GM23338 (cell line): ENCODE measurements around the gene TEDC1. TPM values are rescaled to one million over a fixed set of nuclear protein-coding genes. Genes with fewer than 3 reads are reported as not detected.

Source experiments
- ATAC-seq: fragments of 200-7000 bp; cut with Tn5 transposase; 3 replicates; pipeline ENCODE4 v1.9.1; 2020
- DNase-seq: peaks from one replicate; pipeline ENCODE4 v3.0.0-alpha.2; 2015; ENCODE audit warnings: low spot score
- H2AFZ ChIP-seq: fragments of 200-600 bp; sonication (generic); 2 replicates; pipeline ENCODE4 v1.8.0; 2016; ENCODE audit warnings: antibody characterized with exemption, mild to moderate bottlenecking, moderate library complexity
- H3F3A ChIP-seq: fragments of 200-600 bp; sonication (generic); replicated peaks from 2 replicates; pipeline ENCODE4 v1.8.0; 2017; ENCODE audit warnings: antibody characterized with exemption, mixed run types, low read depth
- H3K27ac ChIP-seq: fragments of 200-600 bp; sonication (generic); 2 replicates; pipeline ENCODE4 v1.6.1; 2016; ENCODE audit warnings: low read depth
- H3K27me3 ChIP-seq: fragments of 200-600 bp; sonication (generic); 2 replicates; pipeline ENCODE4 v1.8.0; 2016; ENCODE audit warnings: mild to moderate bottlenecking, mixed run types, moderate library complexity; ENCODE audit not compliant: insufficient read depth
- H3K36me3 ChIP-seq: fragments of 200-600 bp; sonication (generic); 2 replicates; pipeline ENCODE4 v1.8.0; 2016; ENCODE audit warnings: mild to moderate bottlenecking; ENCODE audit not compliant: insufficient read depth
- H3K4me1 ChIP-seq: fragments of 200-600 bp; sonication (generic); 2 replicates; pipeline ENCODE4 v1.8.0; 2016; ENCODE audit warnings: mild to moderate bottlenecking, moderate library complexity; ENCODE audit not compliant: insufficient read depth
- H3K4me2 ChIP-seq: fragments of 200-600 bp; sonication (generic); 2 replicates; pipeline ENCODE4 v1.7.1; 2017; ENCODE audit warnings: mixed run types
- H3K4me3 ChIP-seq: fragments of 200-600 bp; sonication (generic); 2 replicates; pipeline ENCODE4 v1.6.1; 2016; ENCODE audit warnings: mixed run types
- H3K79me2 ChIP-seq: fragments of 200-600 bp; sonication (generic); replicated peaks from 2 replicates; pipeline ENCODE4 v1.8.0; 2017; ENCODE audit warnings: mild to moderate bottlenecking; ENCODE audit not compliant: insufficient read depth
- H3K9me2 ChIP-seq: fragments of 200-600 bp; sonication (generic); 2 replicates; pipeline ENCODE4 v1.8.0; 2017; ENCODE audit not compliant: insufficient read depth
- H4K20me1 ChIP-seq: fragments of 200-600 bp; sonication (generic); replicated peaks from 2 replicates; pipeline ENCODE4 v1.8.0; 2017; ENCODE audit warnings: mild to moderate bottlenecking; ENCODE audit not compliant: insufficient read depth
- H3K27ac Mint-ChIP-seq: 2 replicates; pipeline ENCODE4 v1.8.0; 2020; ENCODE audit warnings: inconsistent platforms, mild to moderate bottlenecking, moderate library complexity, mixed read lengths
- H3K27me3 Mint-ChIP-seq: 3 replicates; pipeline ENCODE4 v1.8.0; 2022; ENCODE audit warnings: low read depth, mild to moderate bottlenecking, moderate library complexity, mixed read lengths, inconsistent platforms; ENCODE audit not compliant: insufficient read depth, poor library complexity
- H3K36me3 Mint-ChIP-seq: 3 replicates; pipeline ENCODE4 v1.8.0; 2021; ENCODE audit warnings: low read depth, mild to moderate bottlenecking, inconsistent platforms, moderate library complexity, mixed read lengths
- H3K4me1 Mint-ChIP-seq: 3 replicates; pipeline ENCODE4 v1.8.0; 2020; ENCODE audit warnings: mild to moderate bottlenecking, inconsistent platforms, mixed read lengths
- H3K4me3 Mint-ChIP-seq: 3 replicates; pipeline ENCODE4 v1.8.0; 2021; ENCODE audit warnings: moderate library complexity, mild to moderate bottlenecking, inconsistent platforms, mixed read lengths
- H3K9me3 Mint-ChIP-seq: 3 replicates; pipeline ENCODE4 v1.8.0; 2020; ENCODE audit warnings: moderate library complexity, mild to moderate bottlenecking, inconsistent platforms, mixed read lengths
- CREB1 ChIP-seq: fragments of 250-450 bp; sonication (Bioruptor Pico); IDR thresholded peaks from 2 replicates; pipeline ENCODE4 v1.5.0; 2020; ENCODE audit warnings: low read depth, mild to moderate bottlenecking, moderate library complexity
- CTCF ChIP-seq, 2 experiments: fragments of 200-600 bp in 1 of 2; sonication (generic) in 1 of 2; conservative IDR thresholded peaks; 2 replicates each; pipeline versions ENCODE4 v1.5.1 to v1.6.1; 2016 to 2017; ENCODE audit warnings: antibody characterized with exemption in 2 of 2, low read depth in 2 of 2, mild to moderate bottlenecking in 2 of 2, moderate library complexity in 1 of 2
- ETS1 ChIP-seq: IDR thresholded peaks from 2 replicates; pipeline ENCODE4 v1.6.1; 2016; ENCODE audit warnings: antibody characterized with exemption
- EZH2phosphoT487 ChIP-seq: fragments of 200-600 bp; sonication (generic); IDR thresholded peaks from one replicate; pipeline ENCODE4 v1.8.1; 2018; ENCODE audit warnings: antibody characterized with exemption; ENCODE audit not compliant: unreplicated experiment
- REST ChIP-seq: IDR thresholded peaks from one replicate; pipeline ENCODE4 v1.6.1; 2018; ENCODE audit warnings: antibody characterized with exemption; ENCODE audit not compliant: unreplicated experiment
- STAT1 ChIP-seq: IDR thresholded peaks from one replicate; pipeline ENCODE4 v1.6.1; 2016; ENCODE audit warnings: antibody characterized with exemption; ENCODE audit not compliant: unreplicated experiment
- ZNF114 ChIP-seq: fragments of 250-450 bp; sonication (Bioruptor Pico); IDR thresholded peaks from 2 replicates; pipeline ENCODE4 v1.5.0; 2020; ENCODE audit warnings: mild to moderate bottlenecking, moderate library complexity
- polyA plus RNA-seq: library from polyadenylated mRNA; unstranded; fragments of >200 nt; fragmentation: Nextera tagmentation; extraction: Ambion mirVana; gene quantifications from 2 replicates; pipeline ENCODE4 v1.2.1, GENCODE V29; 2016
- total RNA-seq: library from RNA; depleted of rRNA; stranded (reverse); fragments of >200 nt; shearing (Covaris generic); gene quantifications from 2 replicates; pipeline ENCODE4 v1.2.3, GENCODE V29; 2014

The TEDC1 gene
- total and polyA plus RNA-seq, 2 experiments from 2014 or later, result 5.9 to 16.3 TPM

GRCh38 chr14:105536691-105537579, 45.9 kb downstream of the TEDC1 start (continued):
- TF ChIP-seq REST (no peak), ZNF114 (CRISPR knock-in tag) (no peak), CTCF (conservative IDR thresholded peaks at IDR 0.05; ENCODE audit: low read depth in 2 of 2) (no peak), EZH2phosphoT487 (no peak), CREB1 (no peak), STAT1 (no peak), ETS1 (no peak)

GRCh38 chr14:105537580-105538474, 46.8 kb downstream of the TEDC1 start:
- Histone ChIP-seq H3K36me3 (no peaks in the 10 kb centered on the region), H3K4me1 (no peaks in the 10 kb centered on the region), H4K20me1 (no peaks in the 10 kb centered on the region), H3K4me3 (no peak overlapping the region), H2AFZ (no peak overlapping the region), H3K79me2 (no peaks in the 10 kb centered on the region), H3K27ac (no peak overlapping the region), H3F3A (no peaks in the 10 kb centered on the region), H3K27me3 (no peaks in the 10 kb centered on the region), H3K9me2 (no peaks in the 10 kb centered on the region), H3K4me2 (no peak overlapping the region)
- no peak overlapping the region for H3K27ac Mint-ChIP-seq
- H3K36me3 Mint-ChIP-seq, result peaks cover 23% of the 10 kb centered on the region
- peaks cover 10% of the 10 kb centered on the region for H3K27me3 Mint-ChIP-seq
- ATAC-seq, result peak; percentile 90
- peak; percentile 51 for DNase-seq
- peaks cover 78% of the 10 kb centered on the region for H3K9me3 Mint-ChIP-seq
- H3K4me3 Mint-ChIP-seq, result no peak overlapping the region
- TF ChIP-seq ZNF114 (CRISPR knock-in tag) (no peak), CTCF (conservative IDR thresholded peaks at IDR 0.05; ENCODE audit: low read depth in 2 of 2) (peak; percentile 66 to 69)
- H3K4me1 Mint-ChIP-seq, result no peaks in the 10 kb centered on the region; the same call in 2 of the 3 replicates
